OCI-LY3 (cell line): ENCODE results near the gene MYO16.

ENCODE experiments used
- H2AFZ ChIP-seq: fragments of 200-600, 300-600 bp; shearing (Covaris generic); 2 replicates; pipeline ENCODE4 v1.6.0; 2014; ENCODE audit warnings: antibody characterized with exemption, low read depth, low read length
- H3K27ac ChIP-seq: fragments of 200-600, 300-600 bp; sonication (generic); 2 replicates; pipeline ENCODE4 v1.5.1; 2014; ENCODE audit warnings: mild to moderate bottlenecking, low read length, moderate library complexity, mixed read lengths
- H3K27me3 ChIP-seq: fragments of 200-600, 300-600 bp; sonication (generic); 2 replicates; pipeline ENCODE4 v1.6.1; 2014; ENCODE audit warnings: low read depth, low read length, mixed read lengths
- H3K36me3 ChIP-seq: fragments of 200-600, 300-600 bp; sonication (generic); replicated peaks from 2 replicates; pipeline ENCODE3; 2014; ENCODE audit warnings: low read depth, low read length, mixed read lengths
- H3K4me1 ChIP-seq: fragments of 300-600, 200-600 bp; sonication (generic); 2 replicates; pipeline ENCODE4 v1.6.1; 2014; ENCODE audit warnings: low read length, mixed read lengths
- H3K4me2 ChIP-seq: fragments of 200-600, 300-600 bp; sonication (generic); 2 replicates; pipeline ENCODE4 v1.6.1; 2014; ENCODE audit warnings: low read length, mixed read lengths
- H3K4me3 ChIP-seq: fragments of 300-600, 200-600 bp; sonication (generic); 2 replicates; pipeline ENCODE4 v1.5.1; 2014; ENCODE audit warnings: antibody characterized with exemption, mild to moderate bottlenecking, low read length, moderate library complexity
- H3K79me2 ChIP-seq: fragments of 300-600, 200-600 bp; shearing (Covaris generic); 2 replicates; pipeline ENCODE4 v1.6.1; 2014; ENCODE audit warnings: mild to moderate bottlenecking, low read length, mixed read lengths
- H3K9ac ChIP-seq: fragments of 300-600, 200-600 bp; shearing (Covaris generic); 2 replicates; pipeline ENCODE4 v1.6.0; 2014; ENCODE audit warnings: mild to moderate bottlenecking, low read length, moderate library complexity
- H3K9me3 ChIP-seq: fragments of 200-600, 300-600 bp; shearing (Covaris generic); 2 replicates; pipeline ENCODE4 v1.6.1; 2014; ENCODE audit warnings: low read length, mixed read lengths; ENCODE audit not compliant: insufficient read depth
- H4K20me1 ChIP-seq: fragments of 200-600, 300-600 bp; sonication (generic); 2 replicates; pipeline ENCODE4 v1.6.1; 2016; ENCODE audit warnings: low read length, mixed read lengths; ENCODE audit not compliant: insufficient read depth
- CTCF ChIP-seq: fragments of 200-600, 300-600 bp; sonication (generic); IDR thresholded peaks from 2 replicates; pipeline ENCODE4 v1.5.1; 2014; ENCODE audit warnings: antibody characterized with exemption, low read length, low read depth
- EZH2phosphoT487 ChIP-seq: fragments of 200-600 bp; shearing (Covaris generic); IDR thresholded peaks from 2 replicates; pipeline ENCODE4 v1.6.1; 2018; ENCODE audit warnings: antibody characterized with exemption, mixed run types, low read depth

Gene MYO16

GRCh38 chr13:108915095-108915633, 285.8 kb downstream of the MYO16 start:
- peak overlapping the region; percentile 87 for H2AFZ ChIP-seq

DNA sequence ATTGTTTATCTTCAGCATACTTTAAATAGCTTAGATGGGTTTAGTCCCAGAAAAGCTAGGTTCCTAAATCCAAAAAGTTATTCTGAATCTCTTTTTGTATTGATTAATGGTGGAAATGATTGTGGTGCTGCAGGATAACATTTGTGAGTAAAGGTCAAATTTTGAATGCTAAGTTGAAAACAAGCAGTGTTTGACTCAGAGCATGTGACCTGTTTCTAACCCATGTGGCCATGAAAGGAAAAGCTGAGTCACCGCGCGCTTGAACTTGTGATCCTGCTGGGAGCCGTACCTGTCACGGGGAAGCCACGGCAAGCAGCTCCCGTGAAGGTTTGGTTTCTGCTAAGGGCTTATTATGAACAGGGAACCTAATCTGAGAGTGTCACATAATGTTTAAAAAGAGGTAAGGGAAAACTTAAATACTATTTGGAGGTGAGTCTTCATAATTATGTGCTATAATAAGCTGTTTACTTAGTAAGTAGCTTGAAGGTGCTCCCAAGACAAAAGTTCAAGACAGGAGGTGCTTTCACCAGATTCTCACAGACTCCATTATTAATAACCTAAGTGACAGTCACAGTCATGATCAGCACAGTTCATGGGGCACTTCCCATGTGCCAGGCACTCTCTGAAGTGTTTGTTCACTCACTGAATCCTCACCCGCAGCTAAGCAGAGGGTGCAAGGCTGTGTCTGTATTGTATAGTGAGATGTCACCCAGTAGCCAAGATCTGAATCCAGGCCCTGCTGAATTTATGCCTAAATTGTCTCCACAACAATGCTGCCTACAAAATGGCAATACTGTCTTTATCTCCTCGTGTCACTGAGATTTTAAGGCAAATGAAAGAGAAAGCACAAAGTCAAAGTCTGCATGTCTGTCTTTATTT, 286.5 kb downstream of the MYO16 start:
- Histone ChIP-seq H3K4me3 (peak overlapping the region; percentile 62), H3K27ac (peak overlapping the region; percentile 24), H3K9ac (peak overlapping the region; percentile 52), H3K4me1 (peaks cover 16% of the 10 kb centered on the region), H2AFZ (peak overlapping the region; percentile 87), H3K36me3 (no peaks in the 10 kb centered on the region), H3K27me3 (no peaks in the 10 kb centered on the region), H3K4me2 (peak overlapping the region; percentile 78), H3K9me3 (no peaks in the 10 kb centered on the region), H3K79me2 (no peaks in the 10 kb centered on the region), H4K20me1 (no peaks in the 10 kb centered on the region)
- no peak for TF ChIP-seq CTCF
- TF ChIP-seq EZH2phosphoT487: no peak

More at GRCh38 chr13:108915095-108915633, 285.8 kb downstream of the MYO16 start:
- H3K4me2 ChIP-seq: peak overlapping the region; percentile 78
- peak overlapping the region; percentile 24 for H3K27ac ChIP-seq
- no peaks in the 10 kb centered on the region for H3K36me3 ChIP-seq
- peaks cover 16% of the 10 kb centered on the region for H3K4me1 ChIP-seq
- no peaks in the 10 kb centered on the region for H3K9me3 ChIP-seq
- TF ChIP-seq EZH2phosphoT487 (no peak), CTCF (peak; percentile 71)
- peak overlapping the region; percentile 62 for H3K4me3 ChIP-seq
- no peaks in the 10 kb centered on the region for H3K27me3 ChIP-seq
- no peaks in the 10 kb centered on the region for H4K20me1 ChIP-seq
- peak overlapping the region; percentile 52 for H3K9ac ChIP-seq
- H3K79me2 ChIP-seq: no peaks in the 10 kb centered on the region

DNA sequence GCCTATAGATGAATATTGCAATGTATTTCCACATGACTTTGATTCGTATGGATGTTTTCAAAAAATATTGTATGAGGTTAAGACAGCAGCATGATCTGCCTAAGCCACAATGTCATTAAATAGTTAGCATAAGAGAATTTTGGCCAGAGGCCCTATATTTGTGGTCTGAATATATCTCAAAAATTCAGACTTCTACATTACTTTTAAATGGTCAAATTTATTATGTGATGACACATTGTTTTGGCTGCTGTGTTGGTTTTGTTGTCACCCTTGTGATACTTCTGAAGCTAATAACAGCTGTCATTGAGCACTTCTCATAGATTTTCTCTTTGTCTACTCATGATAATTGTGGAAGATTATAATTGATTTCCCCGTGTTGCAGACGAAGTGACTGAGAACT, 288.2 kb downstream of the MYO16 start:
- Histone ChIP-seq H3K9ac (no peak overlapping the region), H3K27me3 (no peaks in the 10 kb centered on the region), H3K79me2 (no peaks in the 10 kb centered on the region), H4K20me1 (no peaks in the 10 kb centered on the region), H3K4me2 (no peak overlapping the region), H3K27ac (no peak overlapping the region), H3K4me1 (peaks cover 16% of the 10 kb centered on the region), H3K9me3 (no peaks in the 10 kb centered on the region), H3K4me3 (no peak overlapping the region), H2AFZ (no peak overlapping the region), H3K36me3 (no peaks in the 10 kb centered on the region)
- TF ChIP-seq EZH2phosphoT487 (no peak), CTCF (no peak)
